Measurements from ENCODE around the gene FRS3.

DNA sequence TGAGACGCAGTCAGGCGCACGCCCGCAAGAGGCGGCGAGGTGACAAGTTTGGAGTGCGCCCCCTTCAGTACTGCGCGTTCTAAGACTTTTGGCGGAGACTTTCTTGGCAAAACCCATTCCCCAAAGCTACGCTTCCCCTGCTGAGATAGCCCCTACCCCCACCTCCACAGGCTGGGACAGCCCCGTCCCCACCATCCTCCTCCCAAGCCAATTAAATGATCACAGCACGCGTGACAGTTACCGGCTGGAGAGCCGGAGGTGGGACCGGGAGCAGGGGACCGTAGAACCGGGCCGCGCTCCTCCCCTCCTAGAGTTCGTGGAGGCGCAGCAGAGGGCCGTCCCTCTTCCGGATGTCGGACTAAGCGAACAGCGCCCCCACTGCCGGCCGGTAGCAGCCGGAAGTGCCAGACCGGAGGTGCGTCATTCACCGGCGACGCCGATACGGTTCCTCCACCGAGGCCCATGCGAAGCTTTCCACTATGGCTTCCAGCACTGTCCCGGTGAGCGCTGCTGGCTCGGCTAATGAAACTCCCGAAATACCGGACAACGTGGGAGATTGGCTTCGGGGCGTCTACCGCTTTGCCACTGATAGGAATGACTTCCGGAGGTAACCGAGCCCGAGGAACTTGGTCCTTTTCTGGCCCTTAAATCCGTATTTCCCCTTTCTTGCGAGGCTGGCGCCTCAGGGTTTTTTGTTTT is 7.7 kb upstream of the FRS3 start, which contains the start of gene TOMM6:
- TF ChIP-seq, protein P1, sequence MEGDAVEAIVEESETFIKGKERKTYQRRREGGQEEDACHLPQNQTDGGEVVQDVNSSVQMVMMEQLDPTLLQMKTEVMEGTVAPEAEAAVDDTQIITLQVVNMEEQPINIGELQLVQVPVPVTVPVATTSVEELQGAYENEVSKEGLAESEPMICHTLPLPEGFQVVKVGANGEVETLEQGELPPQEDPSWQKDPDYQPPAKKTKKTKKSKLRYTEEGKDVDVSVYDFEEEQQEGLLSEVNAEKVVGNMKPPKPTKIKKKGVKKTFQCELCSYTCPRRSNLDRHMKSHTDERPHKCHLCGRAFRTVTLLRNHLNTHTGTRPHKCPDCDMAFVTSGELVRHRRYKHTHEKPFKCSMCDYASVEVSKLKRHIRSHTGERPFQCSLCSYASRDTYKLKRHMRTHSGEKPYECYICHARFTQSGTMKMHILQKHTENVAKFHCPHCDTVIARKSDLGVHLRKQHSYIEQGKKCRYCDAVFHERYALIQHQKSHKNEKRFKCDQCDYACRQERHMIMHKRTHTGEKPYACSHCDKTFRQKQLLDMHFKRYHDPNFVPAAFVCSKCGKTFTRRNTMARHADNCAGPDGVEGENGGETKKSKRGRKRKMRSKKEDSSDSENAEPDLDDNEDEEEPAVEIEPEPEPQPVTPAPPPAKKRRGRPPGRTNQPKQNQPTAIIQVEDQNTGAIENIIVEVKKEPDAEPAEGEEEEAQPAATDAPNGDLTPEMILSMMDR (conservative IDR thresholded peaks at IDR 0.05; ENCODE audit: low read length): peak; percentile 81
- no peak for TF ChIP-seq EZH2phosphoT487 (IDR thresholded peaks at IDR 0.05; ENCODE audit: borderline replicate concordance, low read depth, low read length)
